Neural cell (in vitro differentiated cells): ENCODE data around the gene UBE2V1. TPM values are rescaled to one million over a fixed set of nuclear protein-coding genes. Genes with fewer than 3 reads are reported as not detected.

ENCODE experiments used
- H2AFZ ChIP-seq: fragments of 200-600, 300-800 bp; sonication (generic), shearing (Covaris generic); 2 replicates; pipeline ENCODE4 v1.6.0; 2014; ENCODE audit warnings: low read depth, mild to moderate bottlenecking, antibody characterized with exemption, low read length, moderate library complexity
- H3F3A ChIP-seq: fragments of 200-600 bp; shearing (Covaris generic); 2 replicates; pipeline ENCODE4 v1.6.1; 2016; ENCODE audit warnings: mild to moderate bottlenecking, moderate library complexity, mixed read lengths, antibody characterized with exemption, low read length; ENCODE audit not compliant: insufficient read depth, poor library complexity, severe bottlenecking
- H3K27ac ChIP-seq: fragments of 200-600, 300-800 bp; sonication (generic), shearing (Covaris generic); 2 replicates; pipeline ENCODE4 v1.5.1; 2014; ENCODE audit warnings: mild to moderate bottlenecking, low read length, moderate library complexity
- H3K27me3 ChIP-seq: fragments of 300-800, 200-600 bp; sonication (generic), shearing (Covaris generic); 2 replicates; pipeline ENCODE4 v1.6.0; 2014; ENCODE audit warnings: mild to moderate bottlenecking, low read depth, low read length, moderate library complexity; ENCODE audit not compliant: insufficient read depth
- H3K36me3 ChIP-seq: fragments of 300-800, 200-600 bp; sonication (generic), shearing (Covaris generic); 2 replicates; pipeline ENCODE4 v1.5.1; 2014; ENCODE audit warnings: mild to moderate bottlenecking, antibody characterized with exemption, low read length, moderate library complexity; ENCODE audit not compliant: insufficient read depth
- H3K4me2 ChIP-seq: fragments of 300-800, 200-600 bp; sonication (generic), shearing (Covaris generic); 2 replicates; pipeline ENCODE4 v1.6.0; 2014; ENCODE audit warnings: mild to moderate bottlenecking, low read length
- H3K4me3 ChIP-seq: fragments of 300-800, 200-600 bp; sonication (generic), shearing (Covaris generic); 2 replicates; pipeline ENCODE4 v1.5.1; 2014; ENCODE audit warnings: mild to moderate bottlenecking, low read length, moderate library complexity
- H3K79me2 ChIP-seq: fragments of 200-600 bp; shearing (Covaris generic); replicated peaks from 2 replicates; pipeline ENCODE4 v1.6.0; 2014; ENCODE audit warnings: mild to moderate bottlenecking, low read length, moderate library complexity; ENCODE audit not compliant: insufficient read depth
- H3K9ac ChIP-seq: fragments of 300-800, 200-600 bp; sonication (generic), shearing (Covaris generic); 2 replicates; pipeline ENCODE4 v1.6.1; 2016; ENCODE audit warnings: mild to moderate bottlenecking, low read length, mixed read lengths
- H3K9me2 ChIP-seq: fragments of 200-600 bp; shearing (Covaris generic); 2 replicates; pipeline ENCODE4 v1.6.1; 2016; ENCODE audit warnings: mild to moderate bottlenecking, low read length, mixed read lengths; ENCODE audit not compliant: insufficient read depth
- H3K9me3 ChIP-seq: fragments of 200-600, 300-800 bp; sonication (generic), shearing (Covaris generic); 2 replicates; pipeline ENCODE4 v1.6.1; 2016; ENCODE audit warnings: mild to moderate bottlenecking, mixed run types, low read length, moderate library complexity, mixed read lengths
- H4K20me1 ChIP-seq: fragments of 200-600 bp; shearing (Covaris generic); 2 replicates; pipeline ENCODE4 v1.6.1; 2016; ENCODE audit warnings: mild to moderate bottlenecking, mixed run types; ENCODE audit not compliant: insufficient read depth
- EP300 ChIP-seq: fragments of 450-650 bp; conservative IDR thresholded peaks from 2 replicates; pipeline ENCODE4 v1.6.1; 2014; ENCODE audit warnings: antibody characterized with exemption, mild to moderate bottlenecking, moderate library complexity; ENCODE audit not compliant: poor library complexity, severe bottlenecking
- EZH2 ChIP-seq: fragments of 200-600, 300-800 bp; shearing (Covaris generic), sonication (generic); IDR thresholded peaks from 2 replicates; pipeline ENCODE4 v1.6.1; 2014; ENCODE audit warnings: antibody characterized with exemption, low read length, borderline replicate concordance, mild to moderate bottlenecking; ENCODE audit not compliant: insufficient read depth, poor library complexity, severe bottlenecking
- MXI1 ChIP-seq: fragments of 450-650 bp; conservative IDR thresholded peaks from 2 replicates; pipeline ENCODE4 v1.6.1; 2014; ENCODE audit warnings: antibody characterized with exemption, mild to moderate bottlenecking; ENCODE audit not compliant: poor library complexity, severe bottlenecking
- POLR2AphosphoS5 ChIP-seq: IDR thresholded peaks from 2 replicates; pipeline ENCODE4 v1.6.1; 2012
- RAD21 ChIP-seq: fragments of 450-650 bp; conservative IDR thresholded peaks from 2 replicates; pipeline ENCODE4 v1.6.1; 2014; ENCODE audit warnings: antibody characterized with exemption, mild to moderate bottlenecking, moderate library complexity
- SMC3 ChIP-seq: fragments of 450-650 bp; conservative IDR thresholded peaks from 2 replicates; pipeline ENCODE4 v1.6.1; 2014; ENCODE audit warnings: antibody characterized with exemption, mild to moderate bottlenecking, moderate library complexity; ENCODE audit not compliant: poor library complexity
- TAF1 ChIP-seq: IDR thresholded peaks from 2 replicates; pipeline ENCODE4 v1.6.1; 2012; ENCODE audit warnings: low read depth
- polyA plus RNA-seq: library from polyadenylated mRNA; depleted of rRNA; stranded (reverse); fragments of >200 nt; gene quantifications from 2 replicates; pipeline ENCODE4 v1.2.3, GENCODE V29; 2014
- TF ChIP-seq, protein P1 (sequence below): fragments of 450-650 bp; IDR thresholded peaks from 2 replicates; pipeline ENCODE4 v1.5.1; 2014; ENCODE audit warnings: antibody characterized with exemption, mild to moderate bottlenecking, moderate library complexity; ENCODE audit not compliant: poor library complexity, severe bottlenecking
- TF ChIP-seq, protein P2 (sequence below): IDR thresholded peaks from 2 replicates; pipeline ENCODE4 v1.6.1; 2012; ENCODE audit warnings: borderline replicate concordance

The UBE2V1 gene
- polyA plus RNA-seq, 1 donor from 2014 or later = 34.4 TPM

DNA sequence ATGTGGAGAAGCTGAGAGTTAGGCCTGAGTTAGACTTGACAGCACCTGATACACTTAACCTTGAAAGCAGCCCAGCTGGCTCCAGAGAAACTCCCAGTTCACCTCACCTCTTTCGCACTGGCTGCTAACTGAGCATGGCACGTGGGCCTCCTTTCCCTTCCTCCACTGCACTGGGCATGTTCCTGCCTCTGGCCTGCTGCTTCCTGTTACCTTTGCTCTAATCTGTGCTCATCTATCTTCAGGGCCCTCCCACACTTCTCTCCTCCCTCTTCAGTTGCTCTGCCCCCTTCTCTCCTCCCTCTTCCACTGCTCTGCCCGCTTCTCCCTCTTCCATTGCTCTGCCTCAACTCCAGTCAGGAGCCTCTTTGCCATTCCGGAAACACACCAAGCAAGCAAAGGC lies 13.7 kb upstream of the UBE2V1 start:
- no peaks in the 10 kb centered on the region for H3K9me3 ChIP-seq
- no peak overlapping the region for H3K9ac ChIP-seq
- no peaks in the 10 kb centered on the region for H3K79me2 ChIP-seq
- H3F3A ChIP-seq = no peaks in the 10 kb centered on the region
- no peaks in the 10 kb centered on the region for H4K20me1 ChIP-seq
- H3K9me2 ChIP-seq = no peaks in the 10 kb centered on the region
- no peak overlapping the region for H3K27ac ChIP-seq
- H3K4me2 ChIP-seq = no peak overlapping the region
- TF ChIP-seq MXI1 (no peak), RAD21 (no peak), POLR2AphosphoS5 (no peak), EP300 (no peak), EZH2 (no peak), TAF1 (no peak), SMC3 (no peak)
- TF ChIP-seq, protein P1, sequence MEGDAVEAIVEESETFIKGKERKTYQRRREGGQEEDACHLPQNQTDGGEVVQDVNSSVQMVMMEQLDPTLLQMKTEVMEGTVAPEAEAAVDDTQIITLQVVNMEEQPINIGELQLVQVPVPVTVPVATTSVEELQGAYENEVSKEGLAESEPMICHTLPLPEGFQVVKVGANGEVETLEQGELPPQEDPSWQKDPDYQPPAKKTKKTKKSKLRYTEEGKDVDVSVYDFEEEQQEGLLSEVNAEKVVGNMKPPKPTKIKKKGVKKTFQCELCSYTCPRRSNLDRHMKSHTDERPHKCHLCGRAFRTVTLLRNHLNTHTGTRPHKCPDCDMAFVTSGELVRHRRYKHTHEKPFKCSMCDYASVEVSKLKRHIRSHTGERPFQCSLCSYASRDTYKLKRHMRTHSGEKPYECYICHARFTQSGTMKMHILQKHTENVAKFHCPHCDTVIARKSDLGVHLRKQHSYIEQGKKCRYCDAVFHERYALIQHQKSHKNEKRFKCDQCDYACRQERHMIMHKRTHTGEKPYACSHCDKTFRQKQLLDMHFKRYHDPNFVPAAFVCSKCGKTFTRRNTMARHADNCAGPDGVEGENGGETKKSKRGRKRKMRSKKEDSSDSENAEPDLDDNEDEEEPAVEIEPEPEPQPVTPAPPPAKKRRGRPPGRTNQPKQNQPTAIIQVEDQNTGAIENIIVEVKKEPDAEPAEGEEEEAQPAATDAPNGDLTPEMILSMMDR = no peak
- TF ChIP-seq, protein P2, sequence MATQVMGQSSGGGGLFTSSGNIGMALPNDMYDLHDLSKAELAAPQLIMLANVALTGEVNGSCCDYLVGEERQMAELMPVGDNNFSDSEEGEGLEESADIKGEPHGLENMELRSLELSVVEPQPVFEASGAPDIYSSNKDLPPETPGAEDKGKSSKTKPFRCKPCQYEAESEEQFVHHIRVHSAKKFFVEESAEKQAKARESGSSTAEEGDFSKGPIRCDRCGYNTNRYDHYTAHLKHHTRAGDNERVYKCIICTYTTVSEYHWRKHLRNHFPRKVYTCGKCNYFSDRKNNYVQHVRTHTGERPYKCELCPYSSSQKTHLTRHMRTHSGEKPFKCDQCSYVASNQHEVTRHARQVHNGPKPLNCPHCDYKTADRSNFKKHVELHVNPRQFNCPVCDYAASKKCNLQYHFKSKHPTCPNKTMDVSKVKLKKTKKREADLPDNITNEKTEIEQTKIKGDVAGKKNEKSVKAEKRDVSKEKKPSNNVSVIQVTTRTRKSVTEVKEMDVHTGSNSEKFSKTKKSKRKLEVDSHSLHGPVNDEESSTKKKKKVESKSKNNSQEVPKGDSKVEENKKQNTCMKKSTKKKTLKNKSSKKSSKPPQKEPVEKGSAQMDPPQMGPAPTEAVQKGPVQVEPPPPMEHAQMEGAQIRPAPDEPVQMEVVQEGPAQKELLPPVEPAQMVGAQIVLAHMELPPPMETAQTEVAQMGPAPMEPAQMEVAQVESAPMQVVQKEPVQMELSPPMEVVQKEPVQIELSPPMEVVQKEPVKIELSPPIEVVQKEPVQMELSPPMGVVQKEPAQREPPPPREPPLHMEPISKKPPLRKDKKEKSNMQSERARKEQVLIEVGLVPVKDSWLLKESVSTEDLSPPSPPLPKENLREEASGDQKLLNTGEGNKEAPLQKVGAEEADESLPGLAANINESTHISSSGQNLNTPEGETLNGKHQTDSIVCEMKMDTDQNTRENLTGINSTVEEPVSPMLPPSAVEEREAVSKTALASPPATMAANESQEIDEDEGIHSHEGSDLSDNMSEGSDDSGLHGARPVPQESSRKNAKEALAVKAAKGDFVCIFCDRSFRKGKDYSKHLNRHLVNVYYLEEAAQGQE = no peak
- H3K36me3 ChIP-seq = peaks cover 4% of the 10 kb centered on the region
- no peak overlapping the region for H3K4me3 ChIP-seq
- no peak overlapping the region for H2AFZ ChIP-seq
- H3K27me3 ChIP-seq = no peaks in the 10 kb centered on the region

DNA sequence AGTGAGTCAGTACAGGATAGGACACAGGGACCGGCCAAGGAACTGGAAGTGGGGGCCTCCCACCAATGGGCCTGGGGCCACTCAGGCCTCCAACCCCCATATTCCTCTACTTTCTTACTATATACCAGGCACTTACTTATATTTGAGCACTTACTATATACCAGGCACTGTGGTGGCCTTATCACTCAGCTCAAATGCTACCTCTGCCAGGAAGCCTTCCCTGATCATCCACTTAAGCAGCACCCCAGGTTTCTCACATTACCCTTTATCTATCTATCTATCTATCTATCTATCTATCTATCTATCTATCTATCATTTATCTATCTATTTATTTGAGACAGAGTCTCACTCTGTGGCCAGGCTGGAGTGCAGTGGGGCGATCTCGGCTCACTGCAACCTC lies 12.3 kb upstream of the UBE2V1 start:
- TF ChIP-seq, protein P2 = no peak
- TF ChIP-seq TAF1 (no peak), SMC3 (no peak), EP300 (no peak), POLR2AphosphoS5 (no peak), RAD21 (no peak)
- TF ChIP-seq, protein P1 = no peak
- Histone ChIP-seq H3K27me3 (no peaks in the 10 kb centered on the region), H3K27ac (no peak overlapping the region), H2AFZ (no peak overlapping the region), H3K79me2 (no peaks in the 10 kb centered on the region), H3K9me2 (no peaks in the 10 kb centered on the region), H4K20me1 (no peaks in the 10 kb centered on the region), H3K9me3 (no peaks in the 10 kb centered on the region), H3K36me3 (peaks cover 4% of the 10 kb centered on the region), H3F3A (no peaks in the 10 kb centered on the region), H3K4me3 (no peak overlapping the region), H3K4me2 (no peak overlapping the region), H3K9ac (no peak overlapping the region)
